H1 (cell line): ENCODE data around the gene ACKR3. TPM values are rescaled to one million over a fixed set of nuclear protein-coding genes. Genes with fewer than 3 reads are reported as not detected.

Experiments used
- RAD21 ChIP-seq, 2 experiments: IDR thresholded peaks in 1 of 2; conservative IDR thresholded peaks in 1 of 2; 2 replicates each; pipeline ENCODE4 v1.6.1; 2011; ENCODE audit warnings: low read depth in 2 of 2, low read length in 2 of 2, improper control_type of control experiment in 1 of 2, inconsistent platforms in 1 of 2, mild to moderate bottlenecking in 1 of 2, moderate library complexity in 1 of 2
- RXRA ChIP-seq: IDR thresholded peaks from 2 replicates; pipeline ENCODE4 v1.6.1; 2011; ENCODE audit warnings: low read depth, mild to moderate bottlenecking, low read length, moderate library complexity; ENCODE audit not compliant: insufficient read depth
- polyA plus RNA-seq, 7 experiments: library from polyadenylated mRNA; depleted of rRNA in 3 of 7; stranded (reverse) in 5 of 7; unstranded in 2 of 7; fragments of >200 nt in 5 of 7; fragments of 200-250 nt in 2 of 7; gene quantifications; 1 replicate in 5 of 7; 2 replicates in 1 of 7; 4 replicates in 1 of 7; pipeline versions ENCODE4 v1.2.1 to v1.2.3, GENCODE V29; 2011 to 2013; ENCODE audit warnings: missing spikeins in 2 of 7, mixed read lengths in 2 of 7
- total RNA-seq: library from RNA; stranded (reverse); fragmentation: NEBNext Ultra II Directional; extraction: Animal tissue kit (Norgen Biotek cat#: 25700); gene quantifications from 2 replicates; pipeline ENCODE4 v1.2.1, GENCODE V29; 2021
- TF ChIP-seq, protein P1 (sequence below), 3 experiments: IDR thresholded peaks; 1 replicate in 2 of 3; 2 replicates in 1 of 3; pipeline versions ENCODE4 v1.5.1 to v1.6.1; 2011; ENCODE audit warnings: low read length in 3 of 3, mild to moderate bottlenecking in 3 of 3, inconsistent platforms in 2 of 3, low read depth in 1 of 3, moderate library complexity in 1 of 3; ENCODE audit not compliant: insufficient read depth in 1 of 3; ENCODE audit errors: control extremely low read depth in 1 of 3

Gene ACKR3
- total and polyA plus RNA-seq, 2 of the 8 experiments (the other 6 are each of a cell fraction or from before 2014, with no cell fraction given): 1.4 to 24.4 TPM

DNA sequence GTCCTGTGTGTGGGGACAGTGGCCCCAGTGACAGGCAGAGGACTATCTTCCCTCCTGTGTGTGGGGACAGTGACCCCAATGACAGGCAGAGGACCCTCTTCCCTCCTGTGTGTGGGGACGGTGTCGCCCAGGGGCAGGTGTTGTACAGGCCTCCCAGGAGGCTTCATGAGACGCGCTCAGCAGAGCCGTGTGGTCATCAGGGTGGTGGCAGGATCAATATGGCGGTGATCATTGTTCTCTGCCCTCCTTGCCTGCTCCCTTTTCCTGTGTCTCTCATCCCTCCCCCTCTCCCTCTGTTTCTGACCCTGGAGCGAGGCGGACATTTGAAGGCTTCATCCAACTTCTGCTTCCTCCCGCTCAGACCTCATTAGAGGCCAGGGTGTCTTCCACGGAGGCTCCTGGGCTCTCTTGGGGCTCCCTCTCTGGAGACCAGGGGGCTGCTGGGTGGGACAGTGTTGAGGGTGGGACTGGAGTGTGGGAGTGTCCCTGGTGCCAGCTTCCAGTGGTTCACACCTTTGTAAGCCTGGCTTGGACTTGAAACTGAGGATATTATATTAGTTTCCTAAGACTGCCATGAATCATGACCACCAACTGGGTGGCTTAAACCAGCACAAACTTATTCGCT, 59.5 kb downstream of the ACKR3 start (continued):
- TF ChIP-seq, protein P1, sequence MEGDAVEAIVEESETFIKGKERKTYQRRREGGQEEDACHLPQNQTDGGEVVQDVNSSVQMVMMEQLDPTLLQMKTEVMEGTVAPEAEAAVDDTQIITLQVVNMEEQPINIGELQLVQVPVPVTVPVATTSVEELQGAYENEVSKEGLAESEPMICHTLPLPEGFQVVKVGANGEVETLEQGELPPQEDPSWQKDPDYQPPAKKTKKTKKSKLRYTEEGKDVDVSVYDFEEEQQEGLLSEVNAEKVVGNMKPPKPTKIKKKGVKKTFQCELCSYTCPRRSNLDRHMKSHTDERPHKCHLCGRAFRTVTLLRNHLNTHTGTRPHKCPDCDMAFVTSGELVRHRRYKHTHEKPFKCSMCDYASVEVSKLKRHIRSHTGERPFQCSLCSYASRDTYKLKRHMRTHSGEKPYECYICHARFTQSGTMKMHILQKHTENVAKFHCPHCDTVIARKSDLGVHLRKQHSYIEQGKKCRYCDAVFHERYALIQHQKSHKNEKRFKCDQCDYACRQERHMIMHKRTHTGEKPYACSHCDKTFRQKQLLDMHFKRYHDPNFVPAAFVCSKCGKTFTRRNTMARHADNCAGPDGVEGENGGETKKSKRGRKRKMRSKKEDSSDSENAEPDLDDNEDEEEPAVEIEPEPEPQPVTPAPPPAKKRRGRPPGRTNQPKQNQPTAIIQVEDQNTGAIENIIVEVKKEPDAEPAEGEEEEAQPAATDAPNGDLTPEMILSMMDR (IDR thresholded peaks at IDR 0.05; ENCODE audit: control extremely low read depth in 1 of 3, insufficient read depth in 1 of 3, low read depth in 1 of 3, low read length in 3 of 3): no peak
- TF ChIP-seq RXRA (no peak), RAD21 (IDR thresholded peaks at IDR 0.05 in 1 of 2, conservative IDR thresholded peaks at IDR 0.05 in 1 of 2; ENCODE audit: low read depth in 2 of 2, low read length in 2 of 2) (no peak)
